Measurements from ENCODE around the gene WDR7.

DNA sequence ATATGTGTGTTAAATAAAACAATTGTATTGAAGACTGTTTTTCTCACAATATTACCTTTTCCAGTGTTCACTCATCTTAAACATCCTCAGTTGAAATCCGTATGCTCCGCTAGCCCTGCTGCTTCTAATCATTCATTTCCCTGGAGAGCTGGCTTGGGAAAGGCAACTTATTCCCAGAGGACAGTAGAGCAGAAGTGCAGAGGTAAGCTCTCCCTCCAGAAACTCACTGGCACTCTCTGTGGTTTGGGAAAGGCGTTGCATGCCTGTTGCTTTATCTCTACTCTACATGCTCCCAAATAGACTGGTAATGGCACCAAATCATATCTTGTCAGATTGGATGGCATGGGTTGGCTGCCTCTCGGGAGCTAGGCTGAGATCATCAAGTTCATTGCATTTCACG is 378.6 kb downstream of the WDR7 start:
- TF ChIP-seq, protein P1, sequence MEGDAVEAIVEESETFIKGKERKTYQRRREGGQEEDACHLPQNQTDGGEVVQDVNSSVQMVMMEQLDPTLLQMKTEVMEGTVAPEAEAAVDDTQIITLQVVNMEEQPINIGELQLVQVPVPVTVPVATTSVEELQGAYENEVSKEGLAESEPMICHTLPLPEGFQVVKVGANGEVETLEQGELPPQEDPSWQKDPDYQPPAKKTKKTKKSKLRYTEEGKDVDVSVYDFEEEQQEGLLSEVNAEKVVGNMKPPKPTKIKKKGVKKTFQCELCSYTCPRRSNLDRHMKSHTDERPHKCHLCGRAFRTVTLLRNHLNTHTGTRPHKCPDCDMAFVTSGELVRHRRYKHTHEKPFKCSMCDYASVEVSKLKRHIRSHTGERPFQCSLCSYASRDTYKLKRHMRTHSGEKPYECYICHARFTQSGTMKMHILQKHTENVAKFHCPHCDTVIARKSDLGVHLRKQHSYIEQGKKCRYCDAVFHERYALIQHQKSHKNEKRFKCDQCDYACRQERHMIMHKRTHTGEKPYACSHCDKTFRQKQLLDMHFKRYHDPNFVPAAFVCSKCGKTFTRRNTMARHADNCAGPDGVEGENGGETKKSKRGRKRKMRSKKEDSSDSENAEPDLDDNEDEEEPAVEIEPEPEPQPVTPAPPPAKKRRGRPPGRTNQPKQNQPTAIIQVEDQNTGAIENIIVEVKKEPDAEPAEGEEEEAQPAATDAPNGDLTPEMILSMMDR (IDR thresholded peaks at IDR 0.05; ENCODE audit: poor library complexity): no peak
- TF ChIP-seq EZH2 (IDR thresholded peaks at IDR 0.05; ENCODE audit: borderline replicate concordance) (no peak), EZH2phosphoT487 (IDR thresholded peaks at IDR 0.05; ENCODE audit: low read depth, severe bottlenecking, unreplicated experiment) (no peak)
